Panc1 (cell line): Measurements from ENCODE around the gene MRTFA. TPM values are rescaled to one million over a fixed set of nuclear protein-coding genes. Genes with fewer than 3 reads are reported as not detected.

Experiments
- ATAC-seq: fragments of 200-7000 bp; cut with Tn5 transposase; 2 replicates; pipeline ENCODE4 v1.9.1; 2020; ENCODE audit warnings: mild to moderate bottlenecking, moderate library complexity
- BruUV-seq: library from RNA; stranded (reverse); fragments of 400-500 nt; replicated peaks from 2 replicates; lab custom pipeline; 2021; lab: Mats Ljungman, UMichigan
- CTCF ChIA-PET: fragments of 300-600 bp; sonication (Branson Sonifier 250); formaldehyde crosslinking; loops from one replicate; lab custom pipeline; 2022; ENCODE audit warnings: antibody characterized with exemption; lab: Charles Lee
- POLR2A ChIA-PET: fragments of 300-600 bp; sonication (Branson Sonifier 250); formaldehyde crosslinking; loops from one replicate; lab custom pipeline; 2022; ENCODE audit warnings: antibody characterized with exemption; lab: Charles Lee
- DNase-seq: peaks from one replicate; pipeline ENCODE4 v3.0.0-alpha.2; 2010; ENCODE audit warnings: low read depth, low spot score
- H3K27ac ChIP-seq: 2 replicates; pipeline ENCODE4 v1.5.1; 2011; ENCODE audit warnings: mild to moderate bottlenecking, low read length, inconsistent platforms
- H3K27me3 ChIP-seq: fragments of 200-500 bp; sonication (Bioruptor generic); 2 replicates; pipeline ENCODE4 v1.6.0; 2014; ENCODE audit warnings: low read length, inconsistent platforms; ENCODE audit not compliant: control insufficient read depth, insufficient read depth
- H3K36me3 ChIP-seq: fragments of 200-500 bp; sonication (Bioruptor generic); 2 replicates; pipeline ENCODE4 v1.5.1; 2014; ENCODE audit warnings: inconsistent platforms, mild to moderate bottlenecking, low read length, moderate library complexity; ENCODE audit not compliant: control insufficient read depth, insufficient read depth
- H3K4me1 ChIP-seq: 2 replicates; pipeline ENCODE4 v1.5.1; 2011; ENCODE audit warnings: inconsistent platforms, mild to moderate bottlenecking, low read length, moderate library complexity; ENCODE audit not compliant: control insufficient read depth, insufficient read depth
- H3K4me3 ChIP-seq, 2 experiments: 2 replicates each; pipeline ENCODE4 v1.5.1; 2011 to 2012; ENCODE audit warnings: low read depth in 2 of 2, low read length in 2 of 2, mild to moderate bottlenecking in 2 of 2, inconsistent platforms in 1 of 2, moderate library complexity in 1 of 2
- H3K9me3 ChIP-seq: fragments of 200-500 bp; sonication (Bioruptor generic); 2 replicates; pipeline ENCODE4 v1.5.1; 2014; ENCODE audit warnings: low read depth, mild to moderate bottlenecking, inconsistent platforms, low read length, moderate library complexity; ENCODE audit not compliant: control insufficient read depth, insufficient read depth
- POLR2AphosphoS5 ChIP-seq: IDR thresholded peaks from 2 replicates; pipeline ENCODE4 v1.6.1; 2012; ENCODE audit warnings: mild to moderate bottlenecking, low read depth, low read length, moderate library complexity
- REST ChIP-seq, 2 experiments: IDR thresholded peaks; 2 replicates each; pipeline ENCODE4 v1.6.1; 2011 to 2012; ENCODE audit warnings: low read depth in 2 of 2, control low read depth in 1 of 2, low read length in 1 of 2, mild to moderate bottlenecking in 1 of 2, moderate library complexity in 1 of 2; ENCODE audit not compliant: insufficient read depth in 1 of 2
- SIN3A ChIP-seq: IDR thresholded peaks from 2 replicates; pipeline ENCODE4 v1.6.1; 2012; ENCODE audit warnings: low read depth, mild to moderate bottlenecking, low read length, moderate library complexity, borderline replicate concordance; ENCODE audit not compliant: insufficient read depth
- TCF7L2 ChIP-seq: IDR thresholded peaks from 2 replicates; pipeline ENCODE4 v1.6.1; 2011; ENCODE audit warnings: mild to moderate bottlenecking, low read depth, low read length, inconsistent platforms
- in situ Hi-C: cut with HindIII; loops from 2 replicates; pipeline ENCODE4 v1.10.0; 2016; ENCODE audit warnings: low sequenced_read_pairs, low pct_unique_long_range_greater_than_20kb
- intact Hi-C: fragments of 100-400 bp; cut with micrococcal nuclease; formaldehyde crosslinking; loops from one replicate; pipeline ENCODE4 v1.10.0; 2022; ENCODE audit not compliant: unreplicated experiment
- total RNA-seq: library from RNA; stranded (reverse); gene quantifications from one replicate; pipeline ENCODE4 v1.2.1, GENCODE V29; 2021; ENCODE audit not compliant: unreplicated experiment
- TF ChIP-seq, protein P1 (sequence below): fragments of 450-650 bp; IDR thresholded peaks from 2 replicates; pipeline ENCODE4 v1.5.1; 2017; ENCODE audit warnings: mild to moderate bottlenecking

The MRTFA gene
- total RNA-seq, 1 experiment from 2014 or later, result 62.1 TPM

- Histone ChIP-seq H3K27ac (peak overlapping the region; percentile 51; the same call in 1 of the 2 replicates), H3K27me3 (no peaks in the 10 kb centered on the region), H3K9me3 (no peaks in the 10 kb centered on the region), H3K4me1 (peaks cover 16% of the 10 kb centered on the region), H3K4me3 (no peak overlapping the region), H3K36me3 (no peaks in the 10 kb centered on the region; the same call in 1 of the 2 replicates)
- CTCF ChIA-PET, result no interaction called here
- in situ Hi-C loops, result loop anchor here (25.0 kb wide), 1 partner anchor 94 kb away; the partner anchor contains the start of gene MRTFA
- POLR2A ChIA-PET, result interaction anchor here (0.7 kb wide), 1 partner anchor 8 kb away, joined by 4 read pairs; no protein-coding TSS in a partner anchor
- intact Hi-C loops, result no loop called here
- TSS peak; percentile 26 for BruUV-seq
- no peak for ATAC-seq
- no peak for DNase-seq
- TF ChIP-seq REST (IDR thresholded peaks at IDR 0.05; ENCODE audit: insufficient read depth in 1 of 2, low read depth in 2 of 2, low read length in 1 of 2) (no peak), SIN3A (no peak), POLR2AphosphoS5 (no peak), TCF7L2 (no peak)
- TF ChIP-seq, protein P1, sequence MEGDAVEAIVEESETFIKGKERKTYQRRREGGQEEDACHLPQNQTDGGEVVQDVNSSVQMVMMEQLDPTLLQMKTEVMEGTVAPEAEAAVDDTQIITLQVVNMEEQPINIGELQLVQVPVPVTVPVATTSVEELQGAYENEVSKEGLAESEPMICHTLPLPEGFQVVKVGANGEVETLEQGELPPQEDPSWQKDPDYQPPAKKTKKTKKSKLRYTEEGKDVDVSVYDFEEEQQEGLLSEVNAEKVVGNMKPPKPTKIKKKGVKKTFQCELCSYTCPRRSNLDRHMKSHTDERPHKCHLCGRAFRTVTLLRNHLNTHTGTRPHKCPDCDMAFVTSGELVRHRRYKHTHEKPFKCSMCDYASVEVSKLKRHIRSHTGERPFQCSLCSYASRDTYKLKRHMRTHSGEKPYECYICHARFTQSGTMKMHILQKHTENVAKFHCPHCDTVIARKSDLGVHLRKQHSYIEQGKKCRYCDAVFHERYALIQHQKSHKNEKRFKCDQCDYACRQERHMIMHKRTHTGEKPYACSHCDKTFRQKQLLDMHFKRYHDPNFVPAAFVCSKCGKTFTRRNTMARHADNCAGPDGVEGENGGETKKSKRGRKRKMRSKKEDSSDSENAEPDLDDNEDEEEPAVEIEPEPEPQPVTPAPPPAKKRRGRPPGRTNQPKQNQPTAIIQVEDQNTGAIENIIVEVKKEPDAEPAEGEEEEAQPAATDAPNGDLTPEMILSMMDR, result no peak
These were observed 93.5 kb downstream of the MRTFA start for GRCh38 chr22:40542821-40543540.

DNA sequence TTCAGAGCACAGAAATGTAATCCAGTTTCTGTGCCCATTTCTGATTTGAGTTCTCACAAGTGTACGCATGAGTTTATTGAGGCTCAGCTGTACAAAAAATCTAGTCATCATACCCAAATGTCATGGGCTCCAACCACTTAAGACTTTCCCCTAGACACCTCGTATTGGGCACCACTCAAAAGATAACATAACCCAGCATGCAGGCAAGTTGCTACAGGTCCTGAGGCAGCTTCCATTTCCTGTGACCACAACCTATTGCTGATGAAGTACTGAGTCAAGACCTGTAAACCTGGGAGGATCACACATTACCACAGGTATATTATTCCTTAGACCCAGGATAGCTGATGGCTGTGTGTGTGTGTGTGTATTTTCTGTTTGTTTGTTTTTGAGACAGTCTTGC lies 95.2 kb downstream of the MRTFA start:
- TF ChIP-seq POLR2AphosphoS5, result no peak
- no peak for TF ChIP-seq REST (IDR thresholded peaks at IDR 0.05; ENCODE audit: insufficient read depth in 1 of 2, low read depth in 2 of 2, low read length in 1 of 2)
- TF ChIP-seq SIN3A, result no peak
- intact Hi-C loops, result no loop called here
- no peak overlapping the region for H3K4me3 ChIP-seq
- H3K9me3 ChIP-seq, result no peaks in the 10 kb centered on the region
- BruUV-seq, result no TSS peak
- H3K4me1 ChIP-seq, result peaks cover 16% of the 10 kb centered on the region
- POLR2A ChIA-PET, result interaction anchor here (0.5 kb wide), 1 partner anchor 133 kb away, joined by 3 read pairs; no protein-coding TSS in a partner anchor
- ATAC-seq (no peak), DNase-seq (no peak)
- in situ Hi-C loops, result loop anchor here (25.0 kb wide), 1 partner anchor 96 kb away; the partner anchor contains the start of gene MRTFA
- peak overlapping the region; percentile 42; the same call in 1 of the 2 replicates for H3K27ac ChIP-seq
- CTCF ChIA-PET, result no interaction called here
- no peaks in the 10 kb centered on the region; the same call in 1 of the 2 replicates for H3K36me3 ChIP-seq
- H3K27me3 ChIP-seq, result no peaks in the 10 kb centered on the region
